GM12878 (cell line): ENCODE measurements around the gene DCAF15. TPM values are rescaled to one million over a fixed set of nuclear protein-coding genes. Genes with fewer than 3 reads are reported as not detected.

Experiments
- BHLHE40 ChIP-seq, 2 experiments: fragments of 450-650 bp in 1 of 2; IDR thresholded peaks; 2 replicates each; pipeline ENCODE4 v1.6.1; 2011 to 2017; ENCODE audit warnings: low read depth in 2 of 2, borderline replicate concordance in 1 of 2, improper control_type of control experiment in 1 of 2, low read length in 1 of 2, mild to moderate bottlenecking in 1 of 2
- BMI1 ChIP-seq: fragments of 450-650 bp; IDR thresholded peaks from 2 replicates; pipeline ENCODE4 v1.6.1; 2016; ENCODE audit warnings: mild to moderate bottlenecking, moderate library complexity, borderline replicate concordance
- CREM ChIP-seq: IDR thresholded peaks from 2 replicates; pipeline ENCODE4 v1.6.1; 2014; ENCODE audit warnings: antibody characterized with exemption, low read depth
- DPF2 ChIP-seq: fragments of 450-650 bp; IDR thresholded peaks from 2 replicates; pipeline ENCODE4 v1.6.1; 2017; ENCODE audit warnings: mild to moderate bottlenecking
- E2F4 ChIP-seq: IDR thresholded peaks from 2 replicates; pipeline ENCODE4 v1.6.1; 2012; ENCODE audit warnings: low read depth, low read length, improper control_type of control experiment
- EGR1 ChIP-seq, 2 experiments: IDR thresholded peaks; 1 replicate in 1 of 2; 2 replicates in 1 of 2; pipeline ENCODE4 v1.6.1; 2011 to 2012; ENCODE audit warnings: low read depth in 2 of 2, low read length in 2 of 2, borderline replicate concordance in 1 of 2, mild to moderate bottlenecking in 1 of 2, moderate library complexity in 1 of 2
- FOXK2 ChIP-seq: fragments of 450-650 bp; IDR thresholded peaks from 2 replicates; pipeline ENCODE4 v1.6.1; 2017; ENCODE audit warnings: mild to moderate bottlenecking, moderate library complexity
- GABPA ChIP-seq: IDR thresholded peaks from 2 replicates; pipeline ENCODE4 v1.6.1; 2014; ENCODE audit warnings: antibody characterized with exemption, low read depth, mild to moderate bottlenecking, inconsistent platforms
- MEF2B ChIP-seq: fragments of 450-650 bp; IDR thresholded peaks from 2 replicates; pipeline ENCODE4 v1.6.1; 2018; ENCODE audit warnings: mild to moderate bottlenecking, moderate library complexity; ENCODE audit not compliant: partially characterized antibody, poor library complexity, severe bottlenecking
- MXI1 ChIP-seq: fragments of 150-350 bp; IDR thresholded peaks from 2 replicates; pipeline ENCODE4 v1.6.1; 2011; ENCODE audit warnings: low read depth, mild to moderate bottlenecking, inconsistent platforms, low read length, improper control_type of control experiment
- NRF1 ChIP-seq: conservative IDR thresholded peaks from 2 replicates; pipeline ENCODE4 v1.6.1; 2011; ENCODE audit warnings: mild to moderate bottlenecking, low read depth, low read length, improper control_type of control experiment
- PKNOX1 ChIP-seq: fragments of 450-650 bp; IDR thresholded peaks from 2 replicates; pipeline ENCODE4 v1.6.1; 2016; ENCODE audit warnings: mild to moderate bottlenecking
- POLR2AphosphoS2 ChIP-seq: IDR thresholded peaks from 2 replicates; pipeline ENCODE4 v1.6.1; 2011; ENCODE audit warnings: low read depth, mild to moderate bottlenecking, low read length, improper control_type of control experiment, moderate library complexity
- REST ChIP-seq: IDR thresholded peaks from 2 replicates; pipeline ENCODE4 v1.6.1; 2012; ENCODE audit warnings: mild to moderate bottlenecking, low read depth, low read length
- SMC3 ChIP-seq: IDR thresholded peaks from 2 replicates; pipeline ENCODE4 v1.6.1; 2011; ENCODE audit warnings: low read length, improper control_type of control experiment, borderline replicate concordance
- SP1 ChIP-seq: IDR thresholded peaks from one replicate; pipeline ENCODE4 v1.6.1; 2011; ENCODE audit warnings: low read depth, low read length
- SREBF1 ChIP-seq: IDR thresholded peaks from 2 replicates; pipeline ENCODE4 v1.6.1; 2012; ENCODE audit warnings: mild to moderate bottlenecking, low read length
- ZBTB40 ChIP-seq: fragments of 450-650 bp; IDR thresholded peaks from 2 replicates; pipeline ENCODE4 v1.6.1; 2016; ENCODE audit warnings: mild to moderate bottlenecking, moderate library complexity, borderline replicate concordance
- polyA plus RNA-seq, 11 experiments: library from polyadenylated mRNA; depleted of rRNA in 4 of 11; unstranded in 6 of 11; stranded (reverse) in 5 of 11; fragments of >200 nt; fragmentation: Nextera tagmentation in 4 of 11; fragmentation: Illumina TruSeq in 1 of 11; extraction: Ambion mirVana in 4 of 11; extraction: Trizol in 1 of 11; gene quantifications; 1 replicate in 1 of 11; 2 replicates in 10 of 11; pipeline versions ENCODE4 v1.2.1 to v1.2.3, GENCODE V29; 2011 to 2016; ENCODE audit warnings: inconsistent platforms in 2 of 11, missing spikeins in 2 of 11, low read depth in 1 of 11
- total RNA-seq, 4 experiments: library from RNA; depleted of rRNA in 3 of 4; stranded (reverse); fragments of >200 nt in 3 of 4; fragmentation: Illumina TruSeq in 1 of 4; extraction: Trizol in 1 of 4; gene quantifications; 2 replicates each; pipeline versions ENCODE4 v1.2.1 to v1.2.3, GENCODE V29; 2013 to 2021

Gene DCAF15
- total and polyA plus RNA-seq, 10 of the 15 experiments (the other 5 are each of a cell fraction or from before 2014, with no cell fraction given), result 0.16 to 63.4 (median 26.6) TPM

GRCh38 chr19:14006085-14006765 is 53.9 kb downstream of the DCAF15 start, which contains the start of gene RFX1 (continued):
- TF ChIP-seq E2F4, result peak; percentile 91
- TF ChIP-seq FOXK2, result peak; percentile 76
- peak; percentile 97 for TF ChIP-seq NRF1
- peak; percentile 100 for TF ChIP-seq SP1
- TF ChIP-seq POLR2AphosphoS2, result 0 out of 2 replicates have a peak, but pooled peaks have one; percentile 2
- TF ChIP-seq BHLHE40 (IDR thresholded peaks at IDR 0.05; ENCODE audit: borderline replicate concordance in 1 of 2, low read depth in 2 of 2, low read length in 1 of 2), result peak in 1 of 2 experiments; percentile 57; a peak in 2 of 4 replicates
- peak in 1 of 2 experiments; percentile 81; a peak in 2 of 3 replicates for TF ChIP-seq EGR1 (IDR thresholded peaks at IDR 0.05; ENCODE audit: borderline replicate concordance in 1 of 2, low read depth in 2 of 2, low read length in 2 of 2)
- TF ChIP-seq SMC3, result no peak
- TF ChIP-seq CREM, result peak; percentile 95
- peak; percentile 95 for TF ChIP-seq MEF2B
- TF ChIP-seq GABPA, result peak; percentile 83
- peak; percentile 95 for TF ChIP-seq ZBTB40
- peak; percentile 80 for TF ChIP-seq SREBF1
- TF ChIP-seq MXI1, result peak; percentile 100
- TF ChIP-seq REST, result no peak
- peak; percentile 100 for TF ChIP-seq DPF2
- peak; percentile 100 for TF ChIP-seq PKNOX1
- peak; percentile 99 for TF ChIP-seq BMI1
